HG03103 (cell line): Measurements from ENCODE around the gene GALR1.
"Not testable (repeated sequence)": the region's sequence is repeated elsewhere in the genome, so short reads cannot be mapped to it uniquely, and the experiment has no call there.

ENCODE experiments used
- ATAC-seq: cut with Tn5 transposase; IDR thresholded peaks from one replicate; pipeline ENCODE4 v1.9.1; 2021; ENCODE audit warnings: low read depth; ENCODE audit not compliant: unreplicated experiment

Gene GALR1

GRCh38 chr18:77249569-77250500, at the start of gene GALR1:
Gene GALR1, plus strand, starts transcription at chr18:77249848. Its CDS starts 701 bp downstream, at chr18:77250549.
- ATAC-seq = no peak

GRCh38 chr18:77201506-77201905, 48.1 kb upstream of the GALR1 start:
- no peak for ATAC-seq

- no peak for ATAC-seq
These were observed 47.3 kb upstream of the GALR1 start for GRCh38 chr18:77202329-77202728.

- no peak for ATAC-seq
These were observed 46.6 kb upstream of the GALR1 start for GRCh38 chr18:77203071-77203470.

GRCh38 chr18:77203851-77204250, 45.8 kb upstream of the GALR1 start:
- no peak for ATAC-seq

GRCh38 chr18:77205769-77206168, 43.9 kb upstream of the GALR1 start:
- peak; percentile 41 for ATAC-seq

GRCh38 chr18:77206676-77207374, 42.8 kb upstream of the GALR1 start:
- no peak for ATAC-seq

GRCh38 chr18:77207540-77207939, 42.1 kb upstream of the GALR1 start:
- ATAC-seq = peak; percentile 40

GRCh38 chr18:77208964-77209363, 40.7 kb upstream of the GALR1 start:
- peak; percentile 57 for ATAC-seq

GRCh38 chr18:77209587-77209986, 40.1 kb upstream of the GALR1 start:
- no peak for ATAC-seq

- ATAC-seq = no peak
These were observed 39.4 kb upstream of the GALR1 start for GRCh38 chr18:77210249-77210648.

- ATAC-seq = no peak
These were observed 31.0 kb upstream of the GALR1 start for GRCh38 chr18:77218642-77219041.

- no peak for ATAC-seq
These were observed 28.9 kb upstream of the GALR1 start for GRCh38 chr18:77220726-77221125.

GRCh38 chr18:77222464-77222863, 27.2 kb upstream of the GALR1 start:
- ATAC-seq = no peak

GRCh38 chr18:77223221-77223639, 26.4 kb upstream of the GALR1 start:
- no peak for ATAC-seq

GRCh38 chr18:77223653-77224052, 26.0 kb upstream of the GALR1 start:
- ATAC-seq = no peak

GRCh38 chr18:77230645-77231044, 19.0 kb upstream of the GALR1 start:
- no peak for ATAC-seq

GRCh38 chr18:77234504-77235365, 14.9 kb upstream of the GALR1 start:
- ATAC-seq = no peak

GRCh38 chr18:77239285-77239684, 10.4 kb upstream of the GALR1 start:
- not testable (repeated sequence) for ATAC-seq

- ATAC-seq = no peak
These were observed 627 bp upstream of the GALR1 start for GRCh38 chr18:77248873-77249568.
